HEK293 (cell line): ENCODE data around the gene PTPN3.
A peak's percentile ranks its signal among the peaks of the same experiment; 100 is the strongest.

Experiments
- GLIS1 ChIP-seq: fragments of 450-650 bp; formaldehyde crosslinking; IDR thresholded peaks from 2 replicates; pipeline ENCODE4 v1.5.1; 2016; ENCODE audit warnings: missing biosample characterization, missing genetic modification characterization
- GLIS2 ChIP-seq: fragments of 450-650 bp; formaldehyde crosslinking; IDR thresholded peaks from 2 replicates; pipeline ENCODE4 v1.5.1; 2016; ENCODE audit warnings: missing biosample characterization, missing genetic modification characterization
- KLF17 ChIP-seq: fragments of 450-650 bp; formaldehyde crosslinking; IDR thresholded peaks from 2 replicates; pipeline ENCODE4 v1.5.1; 2016; ENCODE audit warnings: missing biosample characterization, missing genetic modification characterization
- OSR2 ChIP-seq: fragments of 450-650 bp; formaldehyde crosslinking; IDR thresholded peaks from 2 replicates; pipeline ENCODE4 v1.5.1; 2016; ENCODE audit warnings: missing biosample characterization, missing genetic modification characterization
- PRDM10 ChIP-seq: fragments of 450-650 bp; formaldehyde crosslinking; IDR thresholded peaks from 2 replicates; pipeline ENCODE4 v1.5.1; 2016; ENCODE audit warnings: missing biosample characterization, missing genetic modification characterization
- REST ChIP-seq: fragments of 450-650 bp; formaldehyde crosslinking; IDR thresholded peaks from 2 replicates; pipeline ENCODE4 v1.5.1; 2016; ENCODE audit warnings: missing biosample characterization, missing genetic modification characterization
- SCRT2 ChIP-seq: fragments of 450-650 bp; formaldehyde crosslinking; IDR thresholded peaks from 2 replicates; pipeline ENCODE4 v1.5.1; 2016; ENCODE audit warnings: missing biosample characterization, missing genetic modification characterization
- TCF7L2 ChIP-seq: IDR thresholded peaks from 2 replicates; pipeline ENCODE4 v1.6.1; 2011; ENCODE audit warnings: low read depth, mild to moderate bottlenecking, inconsistent platforms, low read length, moderate library complexity, borderline replicate concordance
- WT1 ChIP-seq: fragments of 450-650 bp; formaldehyde crosslinking; IDR thresholded peaks from 2 replicates; pipeline ENCODE4 v1.5.1; 2016; ENCODE audit warnings: missing biosample characterization, missing genetic modification characterization
- ZBTB7A ChIP-seq: fragments of 450-650 bp; formaldehyde crosslinking; IDR thresholded peaks from 2 replicates; pipeline ENCODE4 v1.5.1; 2016; ENCODE audit warnings: low read depth, missing biosample characterization, missing genetic modification characterization
- ZNF121 ChIP-seq: fragments of 450-650 bp; formaldehyde crosslinking; IDR thresholded peaks from 2 replicates; pipeline ENCODE4 v1.5.1; 2016; ENCODE audit warnings: missing biosample characterization, missing genetic modification characterization
- ZNF175 ChIP-seq: fragments of 450-650 bp; formaldehyde crosslinking; IDR thresholded peaks from 2 replicates; pipeline ENCODE4 v1.5.1; 2016; ENCODE audit warnings: missing biosample characterization, missing genetic modification characterization
- ZNF202 ChIP-seq: fragments of 450-650 bp; formaldehyde crosslinking; IDR thresholded peaks from 2 replicates; pipeline ENCODE4 v1.5.1; 2016; ENCODE audit warnings: missing biosample characterization, missing genetic modification characterization, borderline replicate concordance
- ZNF629 ChIP-seq: fragments of 450-650 bp; formaldehyde crosslinking; IDR thresholded peaks from 2 replicates; pipeline ENCODE4 v1.5.1; 2017; ENCODE audit warnings: missing biosample characterization, missing genetic modification characterization
- ZNF658 ChIP-seq: fragments of 450-650 bp; formaldehyde crosslinking; IDR thresholded peaks from 2 replicates; pipeline ENCODE4; 2016; ENCODE audit warnings: missing biosample characterization, missing genetic modification characterization
- ZNF76 ChIP-seq: fragments of 450-650 bp; formaldehyde crosslinking; IDR thresholded peaks from 2 replicates; pipeline ENCODE4; 2016; ENCODE audit warnings: low read depth, missing biosample characterization, missing genetic modification characterization, borderline replicate concordance
- ZNF791 ChIP-seq: fragments of 450-650 bp; formaldehyde crosslinking; IDR thresholded peaks from 2 replicates; pipeline ENCODE4 v1.5.1; 2016; ENCODE audit warnings: missing biosample characterization, missing genetic modification characterization
- TF ChIP-seq, protein P1 (sequence below): fragments of 450-650 bp; formaldehyde crosslinking; IDR thresholded peaks from 2 replicates; pipeline ENCODE4 v1.5.1; 2016; ENCODE audit warnings: missing biosample characterization, missing genetic modification characterization
- TF ChIP-seq, protein P2 (sequence below): fragments of 450-650 bp; formaldehyde crosslinking; IDR thresholded peaks from 2 replicates; pipeline ENCODE4 v1.5.1; 2016; ENCODE audit warnings: missing biosample characterization, missing genetic modification characterization

Gene PTPN3

DNA sequence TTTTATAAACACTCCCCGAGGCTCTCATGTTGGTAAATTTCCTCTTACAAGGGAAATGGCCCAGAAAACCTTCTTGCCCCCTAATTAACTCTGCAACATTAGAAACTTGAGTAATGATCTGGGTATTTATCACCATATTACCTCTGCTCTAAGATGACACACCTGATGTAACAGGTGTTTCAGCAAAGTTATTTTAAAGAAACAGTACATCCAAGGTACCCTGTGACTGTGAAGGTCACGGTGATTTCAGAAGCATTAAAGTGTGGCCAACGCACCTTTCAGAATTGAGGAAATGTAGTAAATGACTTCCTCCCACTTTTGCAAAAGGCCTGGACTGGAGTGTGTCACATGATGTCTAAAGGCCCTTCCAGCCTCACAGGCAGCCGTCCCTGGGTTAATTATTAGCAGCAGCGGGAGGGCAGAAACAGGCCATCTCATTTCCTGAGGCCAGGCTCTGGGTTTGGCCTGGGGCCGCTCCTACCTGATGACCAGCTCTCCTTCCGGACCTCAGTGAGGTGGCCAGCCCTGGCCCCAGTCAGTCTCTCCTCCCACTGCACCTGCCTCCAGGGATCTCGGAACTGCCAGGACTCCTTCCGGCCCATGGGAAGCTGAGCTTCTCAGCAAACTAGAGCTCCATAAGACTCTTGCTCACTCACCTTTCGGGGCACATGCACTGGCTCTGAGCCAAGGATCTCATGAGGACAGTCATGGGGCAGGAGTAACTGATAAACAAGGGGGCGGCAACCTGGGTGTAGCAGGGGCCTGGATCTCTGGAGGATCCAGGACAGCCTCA is 20.7 kb downstream of the PTPN3 start (continued):
- no peak for TF ChIP-seq REST (tag by site-specific recombination)
- no peak for TF ChIP-seq KLF17 (tag by site-specific recombination)
- 0 out of 2 replicates have a peak, but pooled peaks have one; percentile 43 for TF ChIP-seq WT1 (tag by site-specific recombination)
- no peak for TF ChIP-seq ZNF791 (tag by site-specific recombination)
- no peak for TF ChIP-seq ZNF202
- TF ChIP-seq, protein P1, sequence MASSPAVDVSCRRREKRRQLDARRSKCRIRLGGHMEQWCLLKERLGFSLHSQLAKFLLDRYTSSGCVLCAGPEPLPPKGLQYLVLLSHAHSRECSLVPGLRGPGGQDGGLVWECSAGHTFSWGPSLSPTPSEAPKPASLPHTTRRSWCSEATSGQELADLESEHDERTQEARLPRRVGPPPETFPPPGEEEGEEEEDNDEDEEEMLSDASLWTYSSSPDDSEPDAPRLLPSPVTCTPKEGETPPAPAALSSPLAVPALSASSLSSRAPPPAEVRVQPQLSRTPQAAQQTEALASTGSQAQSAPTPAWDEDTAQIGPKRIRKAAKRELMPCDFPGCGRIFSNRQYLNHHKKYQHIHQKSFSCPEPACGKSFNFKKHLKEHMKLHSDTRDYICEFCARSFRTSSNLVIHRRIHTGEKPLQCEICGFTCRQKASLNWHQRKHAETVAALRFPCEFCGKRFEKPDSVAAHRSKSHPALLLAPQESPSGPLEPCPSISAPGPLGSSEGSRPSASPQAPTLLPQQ (tag by site-specific recombination) = peak; percentile 32; the same call in 1 of the 2 replicates
- no peak for TF ChIP-seq ZNF76 (tag by site-specific recombination)
- peak; percentile 96 for TF ChIP-seq SCRT2 (tag by site-specific recombination)
- 0 out of 2 replicates have a peak, but pooled peaks have one; percentile 7 for TF ChIP-seq GLIS1 (tag by site-specific recombination)
- no peak for TF ChIP-seq PRDM10
- no peak for TF ChIP-seq ZNF121 (tag by site-specific recombination)
- TF ChIP-seq ZNF629 = peak; percentile 30; the same call in 1 of the 2 replicates
- no peak for TF ChIP-seq ZNF175 (tag by site-specific recombination)
- no peak for TF ChIP-seq ZBTB7A
- TF ChIP-seq OSR2 (tag by site-specific recombination) = peak; percentile 34
- TF ChIP-seq ZNF658 (tag by site-specific recombination) = no peak
- TF ChIP-seq, protein P2, sequence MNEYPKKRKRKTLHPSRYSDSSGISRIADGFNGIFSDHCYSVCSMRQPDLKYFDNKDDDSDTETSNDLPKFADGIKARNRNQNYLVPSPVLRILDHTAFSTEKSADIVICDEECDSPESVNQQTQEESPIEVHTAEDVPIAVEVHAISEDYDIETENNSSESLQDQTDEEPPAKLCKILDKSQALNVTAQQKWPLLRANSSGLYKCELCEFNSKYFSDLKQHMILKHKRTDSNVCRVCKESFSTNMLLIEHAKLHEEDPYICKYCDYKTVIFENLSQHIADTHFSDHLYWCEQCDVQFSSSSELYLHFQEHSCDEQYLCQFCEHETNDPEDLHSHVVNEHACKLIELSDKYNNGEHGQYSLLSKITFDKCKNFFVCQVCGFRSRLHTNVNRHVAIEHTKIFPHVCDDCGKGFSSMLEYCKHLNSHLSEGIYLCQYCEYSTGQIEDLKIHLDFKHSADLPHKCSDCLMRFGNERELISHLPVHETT (tag by site-specific recombination) = 0 out of 2 replicates have a peak, but pooled peaks have one; percentile 11
- no peak for TF ChIP-seq GLIS2 (tag by site-specific recombination)
- no peak for TF ChIP-seq TCF7L2
- TF ChIP-seq, all 188 proteins: peak for 15
